Kidney (tissue), 14 donors: Measurements from ENCODE around the gene MLLT3. TPM values are rescaled to one million over a fixed set of nuclear protein-coding genes. Genes with fewer than 3 reads are reported as not detected.

Experiments
- DNase-seq, 5 donors: peaks; one replicate each; pipeline ENCODE4 v3.0.0-alpha.2; 2013 to 2020
- FAIRE-seq: peaks from 2 replicates; lab custom pipeline; 2012; peaks lifted over from hg19 to GRCh38; lab: Jason Lieb, UNC
- H3K27ac ChIP-seq, 2 donors: one replicate each; pipeline ENCODE4 v1.7.0; 2013; ENCODE audit warnings: low read depth in 2 of 2, low read length in 2 of 2, inconsistent platforms in 1 of 2
- H3K27me3 ChIP-seq: one replicate; pipeline ENCODE4 v1.7.1; 2013; ENCODE audit warnings: low read length, inconsistent platforms; ENCODE audit not compliant: control insufficient read depth, insufficient read depth
- H3K36me3 ChIP-seq, 3 donors: one replicate each; pipeline versions ENCODE4 v1.7.0 to v1.7.1; 2013; ENCODE audit warnings: low read length in 3 of 3, control low read depth in 1 of 3, inconsistent platforms in 1 of 3; ENCODE audit not compliant: insufficient read depth in 3 of 3, control insufficient read depth in 2 of 3
- H3K4me1 ChIP-seq, 3 donors: one replicate each; pipeline versions ENCODE4 v1.7.0 to v1.7.1; 2013; ENCODE audit warnings: low read length in 3 of 3, inconsistent platforms in 1 of 3, low read depth in 1 of 3; ENCODE audit not compliant: control insufficient read depth in 2 of 3, insufficient read depth in 2 of 3
- H3K4me3 ChIP-seq, 3 donors: one replicate each; pipeline versions ENCODE4 v1.7.0 to v1.8.1; 2013; ENCODE audit warnings: low read length in 3 of 3, control low read depth in 1 of 3, inconsistent platforms in 1 of 3
- H3K9ac ChIP-seq, 3 donors: one replicate each; pipeline versions ENCODE4 v1.7.0 to v1.7.1; 2013; ENCODE audit warnings: low read length in 3 of 3, control low read depth in 1 of 3, inconsistent platforms in 1 of 3
- H3K9me3 ChIP-seq, 3 donors: one replicate each; pipeline versions ENCODE4 v1.7.0 to v1.7.1; 2013; ENCODE audit warnings: low read length in 3 of 3, control low read depth in 1 of 3, inconsistent platforms in 1 of 3; ENCODE audit not compliant: control insufficient read depth in 2 of 3, insufficient read depth in 1 of 3
- intact Hi-C: fragments of 100-400 bp; cut with DNase I; formaldehyde crosslinking; loops from one replicate; pipeline ENCODE4 v1.11.1; 2022
- polyA plus RNA-seq: library from polyadenylated mRNA; stranded (reverse); fragments of 350-450 nt; fragmentation: Illumina TruSeq; extraction: RNeasy Lipid Tissue Mini Kit (QIAGEN cat#74804); gene quantifications from one replicate; pipeline ENCODE4 v1.2.3, GENCODE V29; 2014; ENCODE audit warnings: low read depth, low replicate concordance; ENCODE audit not compliant: insufficient read depth
- total RNA-seq: library from RNA; stranded (reverse); fragmentation: NEBNext Ultra II Directional; extraction: Animal tissue kit (Norgen Biotek cat#: 25700); gene quantifications from one replicate; pipeline ENCODE4 v1.2.1, GENCODE V29; 2021
- TF ChIP-seq, protein P1 (sequence below): IDR thresholded peaks from 3 replicates; pipeline ENCODE4 v1.5.1; 2012; ENCODE audit warnings: mild to moderate bottlenecking, moderate library complexity, borderline replicate concordance; ENCODE audit not compliant: insufficient read depth; ENCODE audit errors: extremely low read depth
- donor health status: control.
- donor health status: control.
- donor health status: control.
- donor health status: control.
- donor health status: control.
- donor health status: DM: yes; HTN: yes; CAD: no.
- donor health status: Normal renal cell carcinoma (clear cell type).

MLLT3 gene
- total and polyA plus RNA-seq, 2 donors from 2014 or later, result 15.8 to 19.7 TPM

GRCh38 chr9:20621471-20622329 is 599 bp downstream of the MLLT3 start:
- Histone ChIP-seq H3K27me3 (peaks cover 11% of the 10 kb centered on the region), H3K9me3 (no peaks in the 10 kb centered on the region), H3K9ac (peak overlapping the region; percentile 76 to 83 (median 76)), H3K4me3 (peak overlapping the region; percentile 81 to 94 (median 84)), H3K36me3 (no peaks in the 10 kb centered on the region), H3K27ac (peak overlapping the region; percentile 87 to 89), H3K4me1 (peaks cover 0 to 6% (median 4%) of the 10 kb centered on the region in 3 donors)
- FAIRE-seq (no peak), DNase-seq (peak; percentile 72 to 94 (median 88))
- intact Hi-C loops, result loop anchor here (10.0 kb wide), 1 partner anchor 267 kb away; no protein-coding TSS in a partner anchor
- TF ChIP-seq, protein P1, sequence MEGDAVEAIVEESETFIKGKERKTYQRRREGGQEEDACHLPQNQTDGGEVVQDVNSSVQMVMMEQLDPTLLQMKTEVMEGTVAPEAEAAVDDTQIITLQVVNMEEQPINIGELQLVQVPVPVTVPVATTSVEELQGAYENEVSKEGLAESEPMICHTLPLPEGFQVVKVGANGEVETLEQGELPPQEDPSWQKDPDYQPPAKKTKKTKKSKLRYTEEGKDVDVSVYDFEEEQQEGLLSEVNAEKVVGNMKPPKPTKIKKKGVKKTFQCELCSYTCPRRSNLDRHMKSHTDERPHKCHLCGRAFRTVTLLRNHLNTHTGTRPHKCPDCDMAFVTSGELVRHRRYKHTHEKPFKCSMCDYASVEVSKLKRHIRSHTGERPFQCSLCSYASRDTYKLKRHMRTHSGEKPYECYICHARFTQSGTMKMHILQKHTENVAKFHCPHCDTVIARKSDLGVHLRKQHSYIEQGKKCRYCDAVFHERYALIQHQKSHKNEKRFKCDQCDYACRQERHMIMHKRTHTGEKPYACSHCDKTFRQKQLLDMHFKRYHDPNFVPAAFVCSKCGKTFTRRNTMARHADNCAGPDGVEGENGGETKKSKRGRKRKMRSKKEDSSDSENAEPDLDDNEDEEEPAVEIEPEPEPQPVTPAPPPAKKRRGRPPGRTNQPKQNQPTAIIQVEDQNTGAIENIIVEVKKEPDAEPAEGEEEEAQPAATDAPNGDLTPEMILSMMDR, result no peak

- H3K9me3 ChIP-seq, result no peaks in the 10 kb centered on the region
- peak overlapping the region; percentile 81 to 94 (median 84) for H3K4me3 ChIP-seq
- H3K36me3 ChIP-seq, result no peaks in the 10 kb centered on the region
- peaks cover 11% of the 10 kb centered on the region for H3K27me3 ChIP-seq
- DNase-seq (peak; percentile 40 to 81 (median 54)), FAIRE-seq (no peak)
- H3K27ac ChIP-seq, result peak overlapping the region; percentile 52 to 89
- TF ChIP-seq, protein P1, result no peak
- H3K9ac ChIP-seq, result peak overlapping the region; percentile 76 to 83 (median 81)
- peaks cover 0 to 6% (median 4%) of the 10 kb centered on the region in 3 donors for H3K4me1 ChIP-seq
- intact Hi-C loops, result loop anchor here (10.0 kb wide), 1 partner anchor 266 kb away; no protein-coding TSS in a partner anchor
These were observed 1.4 kb downstream of the MLLT3 start for GRCh38 chr9:20620650-20621470.

DNA sequence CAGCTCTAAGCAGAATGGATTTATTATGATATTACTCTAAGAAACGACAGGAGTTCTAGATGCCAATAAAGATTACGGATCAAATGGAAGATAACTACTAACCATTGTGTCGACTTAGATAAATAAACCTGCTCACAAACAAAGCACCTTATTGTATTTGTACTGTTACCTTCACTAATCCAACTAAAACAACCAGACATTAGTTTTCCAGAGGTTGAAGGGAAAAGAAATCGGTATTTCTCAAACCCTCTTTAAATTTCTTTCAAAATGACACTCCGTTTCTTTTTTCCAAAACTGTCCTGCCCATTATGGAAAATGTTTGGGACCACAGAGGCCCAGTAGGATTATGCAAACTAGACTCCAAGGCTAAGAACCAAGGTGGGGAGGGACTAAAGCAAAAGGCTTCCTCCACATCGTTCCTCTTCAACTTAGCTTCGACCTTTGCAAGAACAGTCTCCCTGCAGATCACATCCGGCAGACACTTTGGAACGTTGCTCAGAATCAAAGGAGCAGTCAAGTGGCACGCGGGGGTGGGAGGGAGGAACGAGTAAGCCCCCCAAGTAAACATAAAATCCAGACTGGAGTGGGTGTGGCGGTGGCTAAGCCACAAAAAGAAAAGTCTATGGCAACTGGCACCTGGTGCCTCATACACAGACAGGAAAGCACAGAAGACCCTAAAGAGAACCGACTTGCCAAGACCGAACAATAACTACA is 2.7 kb downstream of the MLLT3 start:
- Histone ChIP-seq H3K9me3 (no peaks in the 10 kb centered on the region), H3K27me3 (peaks cover 11% of the 10 kb centered on the region), H3K9ac (peak overlapping the region in 1 of 3 donors; percentile 27), H3K4me1 (peaks cover 0 to 6% (median 4%) of the 10 kb centered on the region in 3 donors), H3K27ac (no peak overlapping the region), H3K36me3 (no peaks in the 10 kb centered on the region), H3K4me3 (peak overlapping the region; percentile 59 to 94 (median 81))
- TF ChIP-seq, protein P1, result no peak
- intact Hi-C loops, result loop anchor here (10.0 kb wide), 1 partner anchor 265 kb away; no protein-coding TSS in a partner anchor
- FAIRE-seq (no peak), DNase-seq (peak in 4 of 5 donors; percentile 26 to 59 (median 54))
